Activated CD8-positive, alpha-beta memory T cell treated with anti-CD3 and anti-CD28 coated beads, Interleukin-2, amount 50 U/mL, for 1 hour (primary cell): ENCODE results near the gene ATP6V1G2.
"Not testable (repeated sequence)": the region's sequence is repeated elsewhere in the genome, so short reads cannot be mapped to it uniquely, and the experiment has no call there.

Experiments
- DNase-seq: peaks from one replicate; pipeline ENCODE4 v3.0.0-alpha.2; 2020; ENCODE audit errors: extremely low read depth

Gene ATP6V1G2

GRCh38 chr6:31546339-31546957 lies at the start of gene ATP6V1G2:
ATP6V1G2 (minus strand) TSS chr6:31546608; CDS start chr6:31546559, 49 bp downstream.
- peak; percentile 47 for DNase-seq

GRCh38 chr6:31592396-31592771 lies 46.0 kb upstream of the ATP6V1G2 start:
- no peak for DNase-seq

GRCh38 chr6:31590691-31591090 lies 44.3 kb upstream of the ATP6V1G2 start:
- DNase-seq, result not testable (repeated sequence)

- no peak for DNase-seq
Measured at GRCh38 chr6:31588871-31589650, 42.7 kb upstream of the ATP6V1G2 start.

GRCh38 chr6:31587791-31588777 lies 41.7 kb upstream of the ATP6V1G2 start:
- no peak for DNase-seq

GRCh38 chr6:31586599-31587281 lies 40.3 kb upstream of the ATP6V1G2 start:
- no peak for DNase-seq

GRCh38 chr6:31586008-31586407 lies 39.6 kb upstream of the ATP6V1G2 start, which contains the start of gene LST1:
LST1 (plus strand) TSS chr6:31586277; CDS start chr6:31587300, 1,023 bp downstream.
- DNase-seq, result no peak

GRCh38 chr6:31585491-31585890 lies 39.1 kb upstream of the ATP6V1G2 start:
- no peak for DNase-seq

GRCh38 chr6:31582230-31582643 lies 35.8 kb upstream of the ATP6V1G2 start, which contains the start of gene LTB:
LTB (minus strand) TSS chr6:31582424; CDS start chr6:31582417, 7 bp downstream.
- no peak for DNase-seq

- DNase-seq, result no peak
Measured at GRCh38 chr6:31581434-31582229, 35.2 kb upstream of the ATP6V1G2 start.

- no peak for DNase-seq
Measured at GRCh38 chr6:31580807-31581433, 34.5 kb upstream of the ATP6V1G2 start.

- no peak for DNase-seq
Measured at GRCh38 chr6:31580438-31580740, 34.0 kb upstream of the ATP6V1G2 start.

GRCh38 chr6:31579546-31580437 lies 33.4 kb upstream of the ATP6V1G2 start:
- DNase-seq, result no peak

- no peak for DNase-seq
Measured at GRCh38 chr6:31579119-31579505, 32.7 kb upstream of the ATP6V1G2 start.

- no peak for DNase-seq
Measured at GRCh38 chr6:31578184-31579118, 32.0 kb upstream of the ATP6V1G2 start.

- no peak for DNase-seq
Measured at GRCh38 chr6:31577579-31577966, 31.2 kb upstream of the ATP6V1G2 start.

GRCh38 chr6:31576897-31577578 lies 30.6 kb upstream of the ATP6V1G2 start:
- DNase-seq, result no peak
